NCI-H128 (cell line): ENCODE data around the gene UBL4A.
"Not testable (repeated sequence)": the region's sequence is repeated elsewhere in the genome, so short reads cannot be mapped to it uniquely, and the experiment has no call there.

Source experiments
- DNase-seq: peaks from one replicate; lab custom pipeline; 2025; ENCODE audit not compliant: unreplicated experiment; lab: John Stamatoyannopoulos, UW

UBL4A gene

GRCh38 chrX:154508384-154508745, 21.9 kb upstream of the UBL4A start:
- no peak for DNase-seq

- DNase-seq = no peak
These were observed 21.4 kb upstream of the UBL4A start for GRCh38 chrX:154507673-154508383.

GRCh38 chrX:154506483-154507332, 20.3 kb upstream of the UBL4A start:
- DNase-seq = no peak

- no peak for DNase-seq
These were observed 19.3 kb upstream of the UBL4A start for GRCh38 chrX:154505734-154506133.

GRCh38 chrX:154502989-154503388, 16.6 kb upstream of the UBL4A start:
- no peak for DNase-seq

GRCh38 chrX:154502098-154502497, 15.7 kb upstream of the UBL4A start:
- DNase-seq = no peak

- DNase-seq = not testable (repeated sequence)
These were observed 15.0 kb upstream of the UBL4A start for GRCh38 chrX:154501423-154501822.

GRCh38 chrX:154496591-154497137, 10.2 kb upstream of the UBL4A start:
- DNase-seq = not testable (repeated sequence)

- DNase-seq = no peak
These were observed 9.1 kb upstream of the UBL4A start for GRCh38 chrX:154495472-154495922.

GRCh38 chrX:154494715-154495114, 8.3 kb upstream of the UBL4A start:
- no peak for DNase-seq

GRCh38 chrX:154490414-154491083, 4.1 kb upstream of the UBL4A start, which contains the start of gene SLC10A3:
TSS of gene SLC10A3 (minus strand) at chrX:154490629. CDS start at chrX:154488940, 1,689 bp downstream.
- DNase-seq = peak; percentile 80

- DNase-seq = no peak
These were observed 3.6 kb upstream of the UBL4A start for GRCh38 chrX:154490021-154490413.

GRCh38 chrX:154489182-154489581, 2.8 kb upstream of the UBL4A start:
- DNase-seq = no peak

- DNase-seq = no peak
These were observed 2.1 kb upstream of the UBL4A start for GRCh38 chrX:154488336-154489075.

GRCh38 chrX:154487518-154488290, 1.3 kb upstream of the UBL4A start:
- no peak for DNase-seq

- DNase-seq = no peak
These were observed 391 bp downstream of the UBL4A start for GRCh38 chrX:154486052-154486395.

GRCh38 chrX:154485150-154486051, 1.0 kb downstream of the UBL4A start:
- no peak for DNase-seq

GRCh38 chrX:154484255-154485149, 1.9 kb downstream of the UBL4A start:
- no peak for DNase-seq
